ENCODE measurements around the gene ZNF473.

Gene ZNF473

DNA sequence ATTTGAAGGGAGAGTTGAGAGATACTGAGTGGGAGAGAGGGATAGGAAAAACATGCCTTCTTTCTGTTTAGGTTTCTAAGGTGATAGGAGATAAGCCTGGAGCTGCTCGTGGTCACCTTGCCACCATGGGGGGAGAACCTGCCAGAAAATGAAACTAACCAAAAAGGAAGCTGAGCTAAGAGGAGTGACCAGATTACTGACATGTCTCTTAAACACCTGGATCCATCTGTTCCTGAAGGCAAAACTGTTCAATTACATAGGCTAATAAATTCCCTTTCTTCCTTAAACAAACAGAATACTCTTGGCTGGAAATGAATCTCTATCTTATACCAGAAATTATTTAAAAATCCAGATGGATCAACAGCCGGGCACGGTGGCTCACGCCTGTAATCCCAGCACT lies 27.3 kb downstream of the ZNF473 start:
- no peak for TF ChIP-seq CTCF (IDR thresholded peaks at IDR 0.05; ENCODE audit: low read depth, low read length, missing control alignments)
- Histone ChIP-seq H3K36me3 (replicated peaks) (no peaks in the 10 kb centered on the region), H3K27ac (no peak overlapping the region), H3K4me3 (ENCODE audit: low read depth, low read length) (no peak overlapping the region), H3K27me3 (replicated peaks) (no peaks in the 10 kb centered on the region)
- DNase-seq, result no peak
- in situ Hi-C loops (cut with HindIII; ENCODE audit: low pct_ligation_motif_present, low sequenced_read_pairs), result no loop called here

- Histone ChIP-seq H3K27me3 (replicated peaks) (no peaks in the 10 kb centered on the region), H3K27ac (no peak overlapping the region), H3K4me3 (ENCODE audit: low read depth, low read length) (no peak overlapping the region), H3K36me3 (replicated peaks) (no peaks in the 10 kb centered on the region)
- in situ Hi-C loops (cut with HindIII; ENCODE audit: low pct_ligation_motif_present, low sequenced_read_pairs), result no loop called here
- DNase-seq, result no peak
- TF ChIP-seq CTCF (IDR thresholded peaks at IDR 0.05; ENCODE audit: low read depth, low read length, missing control alignments), result no peak
These were observed 32.6 kb downstream of the ZNF473 start for GRCh38 chr19:50058425-50058824.

DNA sequence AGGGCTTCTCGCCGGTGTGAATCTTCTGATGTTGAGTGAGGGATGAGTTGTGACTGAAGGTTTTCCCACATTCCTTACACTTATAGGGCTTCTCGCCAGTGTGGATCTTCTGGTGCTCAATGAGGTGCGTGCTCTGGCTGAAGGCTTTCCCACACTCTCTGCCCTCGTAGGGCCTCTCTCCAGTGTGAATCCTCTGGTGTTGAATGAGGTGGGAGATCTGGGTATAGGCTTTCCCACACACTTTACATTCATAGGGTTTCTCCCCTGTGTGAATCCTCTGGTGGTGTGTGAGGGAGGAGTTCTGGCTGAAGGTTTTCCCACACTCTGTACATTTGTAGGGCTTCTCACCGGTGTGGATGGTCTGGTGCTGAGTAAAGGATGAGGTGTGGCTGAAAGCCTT lies 33.2 kb downstream of the ZNF473 start:
- H3K27ac ChIP-seq, result no peak overlapping the region
- no peaks in the 10 kb centered on the region for H3K27me3 ChIP-seq (replicated peaks)
- no peak overlapping the region for H3K4me3 ChIP-seq (ENCODE audit: low read depth, low read length)
- in situ Hi-C loops (cut with HindIII; ENCODE audit: low pct_ligation_motif_present, low sequenced_read_pairs), result no loop called here
- DNase-seq, result no peak
- TF ChIP-seq CTCF (IDR thresholded peaks at IDR 0.05; ENCODE audit: low read depth, low read length, missing control alignments), result no peak
- H3K36me3 ChIP-seq (replicated peaks), result no peaks in the 10 kb centered on the region

GRCh38 chr19:50060107-50060506 lies 34.3 kb downstream of the ZNF473 start:
- no peak overlapping the region for H3K27ac ChIP-seq
- H3K4me3 ChIP-seq (ENCODE audit: low read depth, low read length), result no peak overlapping the region
- in situ Hi-C loops (cut with HindIII; ENCODE audit: low pct_ligation_motif_present, low sequenced_read_pairs), result no loop called here
- H3K36me3 ChIP-seq (replicated peaks), result no peaks in the 10 kb centered on the region
- no peak for DNase-seq
- TF ChIP-seq CTCF (IDR thresholded peaks at IDR 0.05; ENCODE audit: low read depth, low read length, missing control alignments), result no peak
- H3K27me3 ChIP-seq (replicated peaks), result no peaks in the 10 kb centered on the region

GRCh38 chr19:50061650-50062049 lies 35.8 kb downstream of the ZNF473 start:
- Histone ChIP-seq H3K27me3 (replicated peaks) (no peaks in the 10 kb centered on the region), H3K4me3 (ENCODE audit: low read depth, low read length) (no peak overlapping the region), H3K36me3 (replicated peaks) (no peaks in the 10 kb centered on the region), H3K27ac (no peak overlapping the region)
- in situ Hi-C loops (cut with HindIII; ENCODE audit: low pct_ligation_motif_present, low sequenced_read_pairs), result no loop called here
- no peak for TF ChIP-seq CTCF (IDR thresholded peaks at IDR 0.05; ENCODE audit: low read depth, low read length, missing control alignments)
- no peak for DNase-seq

- no peaks in the 10 kb centered on the region for H3K36me3 ChIP-seq (replicated peaks)
- TF ChIP-seq CTCF (IDR thresholded peaks at IDR 0.05; ENCODE audit: low read depth, low read length, missing control alignments), result no peak
- DNase-seq, result no peak
- no peak overlapping the region for H3K27ac ChIP-seq
- no peak overlapping the region for H3K4me3 ChIP-seq (ENCODE audit: low read depth, low read length)
- no peaks in the 10 kb centered on the region for H3K27me3 ChIP-seq (replicated peaks)
- in situ Hi-C loops (cut with HindIII; ENCODE audit: low pct_ligation_motif_present, low sequenced_read_pairs), result no loop called here
These were observed 40.1 kb downstream of the ZNF473 start for GRCh38 chr19:50065938-50066337.
